Femur (tissue), 1 donor: Measurements from ENCODE around the gene UGT1A6.
"Not testable (repeated sequence)": the region's sequence is repeated elsewhere in the genome, so short reads cannot be mapped to it uniquely, and the experiment has no call there.

Source experiments
- DNase-seq: peaks from one replicate; pipeline ENCODE4 v3.0.0-alpha.2; 2017

UGT1A6 gene

DNA sequence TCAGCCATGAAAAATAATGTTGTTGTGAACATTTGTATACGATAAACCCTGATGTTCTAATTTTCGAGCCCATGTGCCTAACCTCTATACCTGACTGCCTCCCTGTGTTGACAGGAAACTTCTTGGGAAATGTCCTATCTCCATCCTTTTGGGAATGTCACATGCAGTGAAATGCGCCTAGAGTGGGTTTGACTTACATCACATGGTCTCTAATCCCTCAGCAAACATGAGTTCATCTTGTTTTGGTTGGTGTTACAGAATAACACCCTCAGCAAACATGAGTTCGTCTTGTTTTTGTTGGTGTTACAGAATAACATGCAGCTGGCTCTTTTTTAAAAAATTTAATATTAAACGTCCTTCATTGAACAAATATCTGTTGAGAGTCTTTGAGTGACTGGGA is 4.3 kb upstream of the UGT1A6 start:
- no peak for DNase-seq

DNA sequence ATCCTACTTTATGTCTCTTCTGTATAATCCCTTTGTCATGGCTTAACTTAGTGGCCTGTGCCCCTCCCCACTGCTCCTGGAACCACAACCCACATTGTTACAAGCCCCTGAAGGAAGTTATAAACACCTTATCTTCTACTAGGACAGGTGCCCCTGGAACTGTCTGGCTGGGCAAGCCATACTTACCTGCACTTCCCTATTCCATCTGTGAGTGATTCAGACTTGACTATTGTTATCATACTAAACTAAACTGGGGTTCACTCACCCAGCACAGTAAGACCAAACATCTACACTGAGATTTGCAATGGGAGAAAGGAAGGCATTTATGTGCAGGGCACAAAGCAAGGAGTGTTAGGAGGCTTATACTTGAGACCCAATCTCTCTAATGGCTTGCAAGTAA is 3.7 kb upstream of the UGT1A6 start:
- no peak for DNase-seq

DNA sequence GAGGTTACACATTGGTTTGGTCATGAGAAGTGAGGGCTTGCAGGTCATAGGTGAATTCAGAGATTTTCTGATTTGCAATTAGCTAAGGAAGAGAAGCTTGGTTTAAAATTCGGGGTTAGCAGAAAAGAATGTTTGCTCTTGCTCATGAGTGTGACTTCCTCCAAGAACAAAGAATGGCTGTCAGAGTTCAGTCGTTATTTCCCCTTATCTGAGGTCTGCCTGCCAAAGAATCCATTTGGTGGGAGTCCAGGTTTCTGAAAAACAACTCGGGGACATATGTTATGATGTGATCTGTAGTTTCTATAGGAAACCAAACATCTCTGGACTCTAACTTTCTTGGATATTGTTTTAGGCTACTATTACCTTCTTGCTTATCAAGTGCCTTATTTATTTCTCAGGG is 3.2 kb upstream of the UGT1A6 start:
- no peak for DNase-seq

DNA sequence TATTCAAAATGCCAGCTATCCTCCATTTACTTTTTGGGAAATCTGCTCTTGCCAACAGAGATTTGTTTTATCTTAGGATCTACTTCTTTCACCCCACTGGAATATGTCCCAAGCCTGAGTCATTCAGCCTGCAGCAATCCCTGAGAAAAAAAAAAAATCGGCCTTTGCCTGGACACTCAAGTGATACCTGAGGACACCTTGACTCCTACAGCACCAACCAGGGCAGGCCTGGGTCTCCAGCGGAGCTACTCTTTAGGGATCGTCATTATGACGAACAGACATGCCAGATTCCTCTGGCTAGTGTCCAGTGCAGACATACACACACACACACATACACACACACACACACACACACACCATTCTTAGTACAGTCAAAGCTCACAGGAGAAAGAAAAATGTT is 2.2 kb upstream of the UGT1A6 start:
- no peak for DNase-seq

DNA sequence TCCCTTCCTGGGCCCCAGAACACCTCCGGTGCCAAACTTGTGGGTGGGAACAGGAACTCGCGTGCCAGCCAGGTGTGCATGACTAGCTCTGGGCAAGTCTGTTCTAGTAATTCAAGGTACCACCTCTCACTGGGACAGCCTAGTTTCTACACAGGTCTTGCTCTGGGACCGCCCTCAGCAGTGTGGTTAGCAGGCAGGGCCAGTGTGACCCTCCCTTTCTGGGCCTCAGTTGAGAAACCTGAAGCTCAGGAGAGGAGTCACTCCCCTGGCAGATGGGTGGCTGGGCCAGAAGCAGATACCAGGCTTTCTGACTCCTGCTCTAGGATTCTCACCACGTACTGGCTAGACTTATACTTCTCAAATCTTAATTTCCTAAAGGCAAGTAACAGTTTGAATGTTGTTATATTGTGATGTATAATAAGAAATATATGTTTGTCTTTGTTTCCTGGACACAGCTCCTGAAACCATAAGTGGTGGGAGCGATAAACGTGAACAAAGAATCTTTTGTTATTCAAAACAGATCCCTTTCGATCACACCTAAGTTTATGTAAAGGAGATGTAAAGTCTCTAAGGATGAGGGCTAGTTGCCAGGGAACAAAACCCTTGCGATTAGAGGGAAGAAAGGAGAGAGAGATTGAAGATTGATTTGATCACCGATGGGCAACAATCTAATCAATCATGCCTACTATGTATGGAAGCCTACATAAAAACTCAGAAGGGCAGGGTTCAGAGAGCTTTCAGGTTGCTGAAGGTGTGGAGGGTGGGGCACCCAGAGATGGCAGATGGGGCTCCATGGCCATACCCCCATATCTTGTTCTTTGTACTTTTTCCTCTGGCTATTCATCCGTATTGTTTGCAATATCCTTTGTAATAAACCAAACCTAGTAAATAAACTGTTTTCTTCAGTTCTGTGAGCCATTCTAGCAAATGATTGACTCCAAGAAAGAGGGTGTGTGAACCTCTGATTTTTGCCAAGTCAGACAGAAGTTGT is 952 bp upstream of the UGT1A6 start:
- DNase-seq, result no peak

DNA sequence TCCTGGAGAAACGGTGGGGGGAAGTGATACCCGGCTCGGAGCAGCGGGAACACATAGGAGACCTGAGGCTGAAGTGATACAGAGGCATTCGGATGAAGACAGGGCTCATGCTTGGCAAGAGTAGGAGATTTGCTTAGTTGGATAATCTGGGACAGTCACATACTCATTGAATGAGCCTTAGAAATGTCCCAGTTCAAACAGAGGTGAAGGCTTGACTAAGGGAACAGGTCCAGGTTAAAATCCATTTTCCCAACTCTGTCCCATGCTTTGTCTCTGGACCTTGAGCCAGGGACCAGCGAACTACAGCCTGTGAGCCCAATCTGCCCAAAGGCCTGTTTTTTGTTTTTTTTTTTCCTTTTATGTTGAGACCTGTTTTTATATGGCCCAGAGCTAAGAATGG is 1.3 kb downstream of the UGT1A6 start:
- DNase-seq, result no peak

DNA sequence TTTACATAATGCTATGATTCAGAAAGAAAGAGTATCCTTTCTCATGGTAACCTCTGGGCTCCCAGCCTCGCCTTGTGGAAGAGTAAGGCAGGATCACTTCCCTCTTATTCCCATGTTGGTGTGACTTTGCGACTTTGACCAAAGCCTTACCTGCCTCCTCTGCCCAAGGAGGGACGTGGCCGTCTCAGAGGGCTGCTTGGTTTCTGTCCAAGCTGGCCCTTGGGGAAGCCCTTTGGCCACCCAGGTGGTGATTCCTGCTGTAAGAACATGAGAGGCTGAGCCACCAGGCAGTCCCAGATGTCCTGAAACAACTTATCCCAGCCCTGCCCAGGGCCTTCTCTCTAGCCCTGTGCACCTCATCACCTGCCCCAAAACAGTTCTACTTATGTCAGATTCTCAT is 6.0 kb downstream of the UGT1A6 start:
- DNase-seq, result no peak

DNA sequence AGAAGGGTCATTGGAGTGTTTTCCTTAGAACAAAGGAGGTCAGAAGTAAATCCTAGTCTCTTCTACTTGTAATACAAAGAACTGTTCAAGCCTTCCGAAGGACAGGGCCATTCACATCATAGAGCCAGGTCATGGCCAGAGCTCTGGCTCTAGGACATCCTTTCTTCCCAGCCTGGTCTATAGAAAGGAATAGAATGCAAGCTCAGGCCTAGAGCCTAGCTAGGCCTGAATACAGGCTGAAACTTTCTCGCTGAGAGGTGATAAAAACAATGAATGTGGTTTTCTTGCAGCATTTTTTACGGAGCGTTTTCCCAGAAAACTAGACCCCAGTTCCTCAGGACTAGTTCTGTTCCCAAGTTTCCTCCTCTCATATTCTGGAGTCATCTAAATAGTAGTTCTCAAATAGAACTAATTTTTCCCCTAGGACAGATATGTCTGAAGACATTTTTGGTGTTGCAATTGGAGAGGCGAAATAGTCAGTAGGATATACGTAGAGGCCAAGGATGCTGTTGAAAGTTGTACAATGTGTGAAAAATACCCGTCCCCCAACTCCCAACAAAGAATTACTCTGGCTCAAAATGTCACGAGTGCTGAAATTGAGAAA is 6.8 kb downstream of the UGT1A6 start:
- DNase-seq, result no peak

DNA sequence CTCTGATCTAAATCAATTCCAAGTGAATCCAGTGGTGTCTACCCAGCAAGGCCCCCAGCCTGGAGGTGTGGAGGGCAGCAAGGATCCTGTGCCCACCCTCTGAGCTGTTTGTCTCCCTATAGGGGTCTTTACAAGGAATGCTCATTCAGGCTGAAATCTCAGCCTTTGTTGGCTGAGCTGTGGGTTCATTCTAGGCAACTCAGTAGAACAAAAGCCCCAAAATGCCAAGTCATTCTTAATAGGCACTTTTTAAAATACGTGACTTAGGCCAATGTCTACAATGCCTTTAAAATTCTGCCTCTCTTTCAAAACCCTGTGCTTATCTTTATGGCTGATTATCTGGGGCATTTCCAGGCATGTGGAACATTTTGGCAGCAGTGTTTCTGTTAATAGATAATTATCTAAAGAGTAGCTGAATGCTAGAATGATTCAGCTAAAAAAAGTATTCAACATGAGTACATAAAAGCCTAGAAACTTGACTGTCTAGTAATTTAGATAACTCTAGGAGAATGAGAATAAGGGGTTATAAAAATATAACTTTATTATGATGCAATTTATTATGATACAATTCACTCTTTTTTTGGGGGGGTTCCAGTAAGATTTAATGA is 7.4 kb downstream of the UGT1A6 start:
- no peak for DNase-seq

DNA sequence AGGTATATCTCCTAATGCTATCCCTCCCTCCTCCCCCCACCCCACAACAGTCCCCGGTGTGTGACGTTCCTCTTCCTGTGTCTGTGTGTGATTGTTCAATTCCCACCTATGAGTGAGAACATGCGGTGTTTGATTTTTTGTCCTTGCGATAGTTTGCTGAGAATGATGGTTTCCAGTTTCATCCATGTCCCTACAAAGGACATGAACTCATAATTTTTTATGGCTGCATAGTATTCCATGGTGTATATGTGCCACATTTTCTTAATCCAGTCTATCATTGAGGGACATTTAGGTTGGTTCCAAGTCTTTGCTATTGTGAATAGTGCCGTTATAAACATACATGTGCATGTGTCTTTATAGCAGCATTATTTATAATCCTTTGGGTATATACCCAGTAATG is 8.2 kb downstream of the UGT1A6 start:
- not testable (repeated sequence) for DNase-seq

DNA sequence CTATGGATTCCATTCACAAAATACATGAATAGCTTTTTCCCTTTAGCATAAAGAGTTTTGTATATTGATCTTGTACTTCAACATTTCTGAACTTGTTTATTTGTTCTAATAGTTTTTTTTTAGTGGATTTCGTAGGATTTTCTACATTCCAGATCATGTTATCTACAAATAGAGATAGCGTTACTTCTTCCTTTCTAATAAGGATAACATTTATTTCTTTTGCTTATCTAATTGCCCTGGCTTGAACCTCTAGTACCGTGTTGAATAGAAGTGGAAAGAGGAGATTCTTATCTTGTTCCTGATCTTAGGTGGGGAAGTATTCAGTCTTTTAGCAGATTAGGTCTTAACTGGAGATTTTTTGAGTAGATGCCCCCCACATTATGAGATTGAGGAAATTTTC is 9.5 kb downstream of the UGT1A6 start:
- no peak for DNase-seq

DNA sequence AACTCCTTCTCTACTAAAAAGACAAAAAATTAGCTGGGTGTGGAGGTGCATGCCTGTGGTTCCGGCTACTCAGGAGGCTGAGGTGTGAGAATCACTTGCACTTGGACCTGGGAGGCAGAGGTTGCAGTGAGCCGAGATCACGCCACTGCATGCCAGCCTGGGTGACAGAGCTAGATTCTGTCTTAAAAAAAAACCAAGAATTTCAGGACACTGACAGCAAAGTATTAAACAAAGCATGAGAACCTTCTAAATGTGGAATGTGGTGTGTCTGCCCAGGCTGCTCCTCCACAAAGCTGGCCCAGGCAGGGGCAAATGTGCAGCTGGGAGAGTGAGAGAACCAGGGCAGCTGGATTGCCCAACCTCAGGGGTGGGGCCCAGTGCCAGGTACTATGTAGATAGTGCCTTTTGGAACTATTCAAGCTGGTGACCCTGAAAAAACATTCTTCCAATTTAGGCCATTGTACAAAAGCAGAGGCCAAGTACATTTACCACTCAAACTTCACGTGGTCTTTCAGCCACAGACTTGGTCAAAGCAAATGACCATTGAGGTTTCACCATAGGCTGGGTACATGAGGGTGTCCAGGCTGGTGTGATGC is 13.3 kb downstream of the UGT1A6 start:
- no peak for DNase-seq

DNA sequence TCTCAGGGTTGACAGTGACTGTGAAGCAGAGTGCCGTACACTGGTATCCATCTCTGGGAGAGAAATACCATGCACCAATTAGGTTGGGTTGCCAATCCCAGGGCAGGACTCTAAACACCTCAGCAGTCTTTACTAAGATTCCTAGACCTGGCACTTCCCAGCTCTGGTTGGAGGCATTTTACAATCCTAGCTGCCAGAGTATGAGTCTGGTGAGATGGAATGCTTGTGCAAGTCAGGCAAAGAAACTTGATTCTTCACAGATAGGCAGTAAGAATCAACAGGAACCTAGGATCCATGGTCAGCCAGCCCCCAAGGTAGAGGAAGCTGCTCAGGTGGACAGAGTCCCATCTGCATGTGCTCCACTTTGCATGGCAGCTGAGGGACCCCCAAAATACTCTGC is 14.0 kb downstream of the UGT1A6 start:
- DNase-seq, result no peak

DNA sequence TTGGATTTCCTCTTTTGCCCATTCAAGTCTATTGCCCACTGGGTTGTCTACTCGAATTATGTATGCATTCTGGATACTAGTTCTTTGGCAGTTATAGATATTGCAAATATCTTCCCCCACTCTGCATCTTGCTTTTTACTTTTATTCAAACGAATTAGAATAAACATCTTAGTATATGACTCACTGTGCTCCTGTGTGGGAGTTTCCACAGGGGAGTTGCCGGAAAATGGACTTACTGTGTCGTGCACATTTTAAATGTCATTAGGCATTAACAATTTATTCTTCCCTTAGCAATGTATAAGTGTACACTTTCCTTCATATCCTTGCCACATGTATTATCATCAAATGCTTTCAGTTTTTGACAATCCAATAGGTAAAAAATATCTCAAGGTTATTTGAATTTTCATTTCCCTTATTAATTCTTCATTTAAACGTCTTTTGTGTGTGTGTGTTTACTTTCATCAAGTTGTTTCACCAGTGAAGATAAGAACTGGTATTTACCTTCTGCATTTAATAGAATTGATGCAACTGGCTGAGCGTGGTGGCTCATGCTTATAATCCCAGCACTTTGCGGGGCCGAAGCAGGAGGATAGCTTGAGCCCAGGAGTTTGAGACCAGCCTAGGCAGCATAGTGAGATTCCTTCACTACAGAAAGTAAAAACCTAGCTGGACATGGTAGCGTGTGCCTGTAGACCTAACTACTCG is 15.4 kb downstream of the UGT1A6 start:
- no peak for DNase-seq

DNA sequence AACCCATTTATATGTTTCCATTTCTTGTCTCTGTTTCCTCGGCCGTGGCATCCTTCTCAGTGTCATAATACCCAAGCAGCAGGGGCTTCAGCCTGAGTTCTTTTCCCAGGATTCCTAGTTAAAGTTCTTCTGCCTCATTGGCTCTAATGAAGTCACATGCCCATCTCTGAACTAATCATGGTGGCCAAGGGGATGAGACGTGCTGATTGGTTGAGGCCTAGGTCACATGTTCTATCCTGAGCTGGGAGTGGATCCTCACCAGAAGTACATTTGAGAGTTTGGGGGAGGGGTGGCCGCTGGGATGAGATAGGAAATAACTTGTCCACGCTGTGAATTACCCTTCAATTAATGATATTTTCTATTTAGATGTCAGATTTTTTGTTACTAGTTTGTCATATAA is 16.3 kb downstream of the UGT1A6 start:
- no peak for DNase-seq

DNA sequence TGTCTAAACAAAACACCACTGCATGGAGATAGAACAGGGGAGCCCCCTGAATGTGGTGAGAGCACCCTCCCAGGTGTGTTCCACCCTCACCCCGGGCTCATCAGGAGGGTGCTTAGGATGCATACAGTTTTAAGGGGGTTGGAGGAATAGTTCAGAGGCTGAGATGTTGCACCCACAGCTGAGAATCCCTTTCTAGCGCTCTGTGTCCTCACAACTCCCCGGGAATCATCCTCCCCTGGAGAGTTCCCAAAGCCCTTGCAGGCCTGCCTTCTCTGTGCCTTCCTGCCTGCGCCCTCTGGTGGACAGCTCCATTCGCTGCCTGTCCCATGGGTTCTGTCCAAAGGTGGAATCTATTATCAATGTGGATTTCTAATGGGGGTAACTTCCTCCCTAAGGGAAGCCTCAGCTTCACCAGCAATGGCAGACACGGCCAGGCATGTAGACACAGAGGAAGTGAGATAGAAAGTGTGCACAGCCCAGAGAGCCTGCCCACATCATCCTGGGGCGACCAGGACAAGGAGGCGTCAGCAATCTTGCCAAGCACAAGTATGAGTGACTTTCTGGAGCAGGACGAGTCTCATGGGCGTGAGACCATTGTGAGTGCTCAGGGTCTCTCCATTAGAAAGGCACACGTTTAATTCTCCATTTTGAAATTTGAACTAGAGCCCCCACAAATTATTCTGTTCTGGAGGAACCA is 18.8 kb downstream of the UGT1A6 start:
- DNase-seq, result peak; percentile 67

DNA sequence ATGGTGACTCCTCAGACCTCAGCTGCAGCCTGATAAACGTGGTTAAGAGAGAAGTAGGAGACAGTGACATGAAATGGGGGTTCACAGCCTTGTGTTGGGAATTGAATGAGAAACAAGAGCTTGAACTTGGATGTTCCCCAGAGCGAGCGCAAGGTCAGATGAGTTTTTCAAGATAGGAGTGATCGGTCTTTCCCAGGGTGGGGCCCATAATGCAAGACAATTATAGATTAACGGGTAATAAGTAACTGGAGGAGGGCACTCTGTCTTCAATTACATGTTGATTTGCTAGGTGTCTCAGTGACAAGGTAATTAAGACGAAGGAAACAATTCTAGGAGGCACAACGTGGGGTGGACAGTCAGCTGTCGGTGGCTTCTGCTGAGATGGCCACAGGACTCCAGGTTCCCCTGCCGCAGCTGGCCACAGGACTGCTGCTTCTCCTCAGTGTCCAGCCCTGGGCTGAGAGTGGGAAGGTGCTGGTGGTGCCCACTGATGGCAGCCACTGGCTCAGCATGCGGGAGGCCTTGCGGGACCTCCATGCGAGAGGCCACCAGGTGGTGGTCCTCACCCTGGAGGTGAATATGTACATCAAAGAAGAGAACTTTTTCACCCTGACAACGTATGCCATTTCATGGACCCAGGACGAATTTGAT is 20.0 kb downstream of the UGT1A6 start, which contains the start of gene UGT1A5:
TSS of gene UGT1A5 (plus strand) at position 297 of the 651 bp plus-strand sequence. CDS start at position 382, 85 bp downstream.
- no peak for DNase-seq

DNA sequence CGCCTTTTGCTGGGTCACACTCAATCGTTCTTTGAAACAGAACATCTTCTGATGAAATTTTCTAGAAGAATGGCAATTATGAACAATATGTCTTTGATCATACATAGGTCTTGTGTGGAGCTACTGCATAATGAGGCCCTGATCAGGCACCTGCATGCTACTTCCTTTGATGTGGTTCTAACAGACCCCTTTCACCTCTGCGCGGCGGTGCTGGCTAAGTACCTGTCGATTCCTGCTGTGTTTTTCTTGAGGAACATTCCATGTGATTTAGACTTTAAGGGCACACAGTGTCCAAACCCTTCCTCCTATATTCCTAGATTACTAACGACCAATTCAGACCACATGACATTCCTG is 20.5 kb downstream of the UGT1A6 start:
- no peak for DNase-seq

DNA sequence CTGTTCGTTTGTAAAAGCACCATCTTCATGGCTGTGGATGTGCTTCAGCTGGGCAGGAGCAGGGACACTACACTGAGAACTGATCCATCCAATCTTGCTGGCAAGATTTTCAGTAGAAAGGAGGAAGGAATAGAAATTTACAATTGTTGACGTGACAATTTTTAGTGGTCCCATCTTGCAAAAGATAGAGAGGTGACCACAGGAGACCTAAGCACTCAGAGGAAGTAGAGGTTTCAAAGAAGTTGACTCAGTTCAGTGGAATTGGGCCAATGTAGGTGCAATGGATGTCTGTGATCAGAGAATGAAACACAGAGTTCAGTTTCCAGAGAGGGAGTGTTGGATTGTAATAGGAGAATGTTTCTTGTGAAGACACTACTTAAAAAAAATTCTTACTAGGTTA is 21.4 kb downstream of the UGT1A6 start:
- DNase-seq, result no peak

DNA sequence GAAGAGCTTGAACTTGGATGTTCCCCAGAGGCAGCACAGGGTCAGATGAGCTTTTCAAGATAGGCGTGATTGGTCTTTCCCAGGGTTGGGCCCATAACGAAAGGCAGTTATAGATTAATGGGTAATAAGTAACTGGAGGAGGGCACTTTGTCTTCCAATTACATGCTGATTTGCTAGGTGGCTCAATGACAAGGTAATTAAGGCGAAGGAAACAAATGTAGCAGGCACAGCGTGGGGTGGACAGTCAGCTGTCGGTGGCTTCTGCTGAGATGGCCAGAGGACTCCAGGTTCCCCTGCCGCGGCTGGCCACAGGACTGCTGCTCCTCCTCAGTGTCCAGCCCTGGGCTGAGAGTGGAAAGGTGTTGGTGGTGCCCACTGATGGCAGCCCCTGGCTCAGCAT is 25.9 kb downstream of the UGT1A6 start, which contains the start of gene UGT1A4:
TSS of gene UGT1A4 (plus strand) at position 185 of the 400 bp plus-strand sequence. CDS start at position 270, 85 bp downstream.
- DNase-seq, result no peak

DNA sequence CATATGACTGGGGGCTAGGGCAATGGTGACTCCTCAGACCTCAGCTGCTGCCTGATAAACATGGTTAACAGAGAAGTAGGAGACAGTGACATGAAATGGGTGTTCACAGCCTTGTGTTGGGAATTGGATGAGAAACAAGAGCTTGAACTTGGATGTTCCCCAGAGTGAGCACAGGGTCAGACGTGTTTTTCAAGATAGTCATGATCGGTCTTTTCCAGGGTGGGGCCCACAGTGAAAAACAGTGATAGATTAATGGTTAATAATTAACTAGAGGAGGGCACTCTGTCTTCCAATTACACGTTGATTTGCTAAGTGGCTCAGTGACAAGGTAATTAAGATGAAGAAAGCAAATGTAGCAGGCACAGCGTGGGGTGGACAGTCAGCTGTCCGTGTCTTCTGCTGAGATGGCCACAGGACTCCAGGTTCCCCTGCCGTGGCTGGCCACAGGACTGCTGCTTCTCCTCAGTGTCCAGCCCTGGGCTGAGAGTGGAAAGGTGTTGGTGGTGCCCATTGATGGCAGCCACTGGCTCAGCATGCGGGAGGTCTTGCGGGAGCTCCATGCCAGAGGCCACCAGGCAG is 36.1 kb downstream of the UGT1A6 start, which contains the start of gene UGT1A3:
TSS of gene UGT1A3 (plus strand) at position 320 of the 579 bp plus-strand sequence. CDS start at position 405, 85 bp downstream.
- no peak for DNase-seq
